GM23248 (cell line): Measurements from ENCODE around the gene SPPL3. TPM values are rescaled to one million over a fixed set of nuclear protein-coding genes. Genes with fewer than 3 reads are reported as not detected.

ENCODE experiments used
- DNase-seq: peaks from one replicate; pipeline ENCODE4 v3.0.0-alpha.2; 2015
- H2AFZ ChIP-seq: fragments of 200-600 bp; sonication (generic); 2 replicates; pipeline ENCODE4 v1.6.1; 2016; ENCODE audit warnings: antibody characterized with exemption
- H3F3A ChIP-seq: fragments of 200-600 bp; sonication (generic); 2 replicates; pipeline ENCODE4 v1.6.1; 2016; ENCODE audit warnings: mild to moderate bottlenecking, antibody characterized with exemption, mixed run types; ENCODE audit not compliant: insufficient read depth
- H3K27ac ChIP-seq: fragments of 200-600 bp; sonication (generic); 2 replicates; pipeline ENCODE4 v1.5.1; 2016; ENCODE audit warnings: mild to moderate bottlenecking
- H3K27me3 ChIP-seq: fragments of 200-600 bp; sonication (generic); replicated peaks from 2 replicates; pipeline ENCODE4 v1.6.1; 2016; ENCODE audit warnings: mild to moderate bottlenecking; ENCODE audit not compliant: insufficient read depth
- H3K36me3 ChIP-seq: fragments of 200-600 bp; sonication (generic); 2 replicates; pipeline ENCODE4 v1.6.1; 2016; ENCODE audit warnings: low read depth, mild to moderate bottlenecking
- H3K4me1 ChIP-seq: fragments of 200-600 bp; sonication (generic); 2 replicates; pipeline ENCODE4 v1.6.1; 2016; ENCODE audit warnings: mild to moderate bottlenecking; ENCODE audit not compliant: insufficient read depth
- H3K4me2 ChIP-seq: fragments of 200-600 bp; sonication (generic); one replicate; pipeline ENCODE4 v1.6.1; 2016; ENCODE audit warnings: mild to moderate bottlenecking; ENCODE audit not compliant: unreplicated experiment
- H3K4me3 ChIP-seq: fragments of 200-600 bp; sonication (generic); 2 replicates; pipeline ENCODE4 v1.5.1; 2016; ENCODE audit warnings: mild to moderate bottlenecking
- H3K79me2 ChIP-seq: fragments of 200-600 bp; sonication (generic); 2 replicates; pipeline ENCODE4 v1.6.1; 2016; ENCODE audit warnings: mild to moderate bottlenecking; ENCODE audit not compliant: insufficient read depth
- H3K9ac ChIP-seq: fragments of 200-600 bp; sonication (generic); 2 replicates; pipeline ENCODE4 v1.6.1; 2016; ENCODE audit warnings: mild to moderate bottlenecking
- H3K9me2 ChIP-seq: fragments of 200-600 bp; sonication (generic); 2 replicates; pipeline ENCODE4 v1.6.1; 2016; ENCODE audit warnings: mixed run types, mild to moderate bottlenecking, moderate library complexity; ENCODE audit not compliant: insufficient read depth
- H3K9me3 ChIP-seq: fragments of 200-600 bp; sonication (generic); one replicate; pipeline ENCODE4 v1.6.1; 2017; ENCODE audit warnings: low read depth
- H4K20me1 ChIP-seq: fragments of 200-600 bp; sonication (generic); 2 replicates; pipeline ENCODE4 v1.6.0; 2016; ENCODE audit not compliant: insufficient read depth
- EZH2 ChIP-seq: fragments of 200-600 bp; sonication (generic); IDR thresholded peaks from 2 replicates; pipeline ENCODE4 v1.6.1; 2018; ENCODE audit warnings: antibody characterized with exemption, mild to moderate bottlenecking; ENCODE audit not compliant: insufficient read depth, poor library complexity, severe bottlenecking
- EZH2phosphoT487 ChIP-seq: fragments of 200-600 bp; sonication (generic); IDR thresholded peaks from 2 replicates; pipeline ENCODE4 v1.6.1; 2018; ENCODE audit warnings: antibody characterized with exemption, moderate library complexity, mild to moderate bottlenecking, low read depth; ENCODE audit not compliant: insufficient read depth
- WGBS, 2 experiments: methylation state at CpG; one replicate each; pipeline ENCODE4 v1.1.6; 2015 to 2017; ENCODE audit warnings: low lambda C conversion rate in 2 of 2, low coverage in 1 of 2; ENCODE audit errors: missing lambda C conversion rate in 2 of 2; 5-methylcytosine and 5-hydroxymethylcytosine counted together
- in situ Hi-C: fragments of 300-500 bp; cut with MboI; formaldehyde crosslinking; loops from 2 replicates; pipeline ENCODE4 v1.15.0; 2020
- polyA plus RNA-seq: library from polyadenylated mRNA; unstranded; fragments of >200 nt; fragmentation: Nextera tagmentation; extraction: Ambion mirVana; gene quantifications from 2 replicates; pipeline ENCODE4 v1.2.1, GENCODE V29; 2016
- total RNA-seq: library from RNA; depleted of rRNA; stranded (reverse); fragments of >200 nt; shearing (Covaris generic); gene quantifications from 2 replicates; pipeline ENCODE4 v1.2.3, GENCODE V29; 2014

SPPL3 gene
- total and polyA plus RNA-seq, 2 experiments from 2014 or later, result 8.1 to 24.8 TPM

DNA sequence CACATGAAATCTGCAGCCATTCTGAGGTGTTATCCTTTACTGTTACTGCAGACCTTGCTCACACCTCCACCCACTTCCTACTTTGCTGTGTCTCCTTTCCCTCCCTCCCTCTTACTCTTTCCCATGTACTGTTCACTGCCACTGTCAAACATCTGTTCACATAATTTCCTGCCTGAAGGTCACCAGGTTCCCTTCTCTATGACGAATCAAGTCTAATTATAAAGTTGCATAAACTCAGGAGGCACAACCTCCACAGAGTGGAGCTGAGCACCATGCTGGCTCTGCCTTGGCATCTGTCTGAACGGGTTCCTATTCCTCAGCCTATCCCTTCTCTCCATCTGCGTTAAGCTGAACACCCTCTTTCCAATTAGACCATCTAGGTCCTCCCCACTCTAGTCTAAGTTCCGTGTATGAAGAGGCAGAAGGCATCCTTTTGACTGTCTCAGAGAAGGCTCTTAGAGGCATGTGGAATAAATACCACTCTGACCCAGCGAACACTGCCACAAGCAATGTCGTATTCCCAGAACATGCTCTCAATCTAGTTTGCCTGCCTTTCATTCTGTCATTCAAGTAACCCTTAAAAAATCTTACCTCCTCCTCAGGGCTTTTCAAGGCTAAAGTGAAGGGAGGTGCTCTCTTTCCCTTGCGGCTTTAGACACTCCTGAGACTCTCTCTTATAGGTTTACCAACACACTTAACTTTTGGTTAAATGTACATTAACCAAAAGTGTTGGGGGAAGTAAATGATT lies 129.8 kb downstream of the SPPL3 start:
- no peaks in the 10 kb centered on the region for H3K27me3 ChIP-seq
- no peaks in the 10 kb centered on the region for H3K79me2 ChIP-seq
- H3K4me1 ChIP-seq, result no peaks in the 10 kb centered on the region
- H3K4me2 ChIP-seq, result no peak overlapping the region
- no peaks in the 10 kb centered on the region for H3K9me3 ChIP-seq
- peaks cover 4% of the 10 kb centered on the region; the same call in 1 of the 2 replicates for H4K20me1 ChIP-seq
- 83 to 85% methylated on average over 7 of the region's 7 CpGs for WGBS, 2 experiments
- no peak overlapping the region for H3K9ac ChIP-seq
- DNase-seq, result no peak
- no peaks in the 10 kb centered on the region; the same call in 1 of the 2 replicates for H3K36me3 ChIP-seq
- no peak overlapping the region for H3K27ac ChIP-seq
- H2AFZ ChIP-seq, result no peak overlapping the region
- no peaks in the 10 kb centered on the region for H3F3A ChIP-seq
- TF ChIP-seq EZH2phosphoT487 (no peak), EZH2 (no peak)
- in situ Hi-C loops, result no loop called here
- no peak overlapping the region for H3K4me3 ChIP-seq
- H3K9me2 ChIP-seq, result no peaks in the 10 kb centered on the region

DNA sequence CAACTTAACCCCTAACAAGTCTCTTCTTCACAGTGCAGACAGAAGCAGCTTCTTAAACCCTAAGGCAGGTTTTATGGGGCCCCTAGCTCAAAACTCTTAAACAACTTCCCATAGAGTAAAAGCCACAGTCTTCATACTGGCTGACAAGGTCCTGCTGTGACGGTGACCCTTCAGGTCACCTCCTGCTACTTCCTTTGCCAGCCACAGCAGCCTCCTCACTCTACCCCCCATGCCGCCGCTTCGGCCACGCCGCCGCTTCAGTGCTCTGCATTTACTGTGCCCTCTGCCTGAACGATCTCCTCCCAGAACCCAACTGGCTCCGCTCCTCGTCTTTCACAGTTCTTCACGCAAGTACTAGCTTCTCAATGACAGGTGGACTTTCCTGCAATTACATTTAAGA lies 133.1 kb downstream of the SPPL3 start:
- in situ Hi-C loops, result no loop called here
- Histone ChIP-seq H3K36me3 (peaks cover 13% of the 10 kb centered on the region; the same call in 1 of the 2 replicates), H3K4me2 (no peak overlapping the region), H3K79me2 (no peaks in the 10 kb centered on the region), H3K4me3 (no peak overlapping the region), H3K9me3 (no peaks in the 10 kb centered on the region), H4K20me1 (peaks cover 4% of the 10 kb centered on the region; the same call in 1 of the 2 replicates), H3K4me1 (no peaks in the 10 kb centered on the region), H3K27ac (no peak overlapping the region), H2AFZ (no peak overlapping the region), H3F3A (no peaks in the 10 kb centered on the region), H3K9ac (no peak overlapping the region), H3K27me3 (no peaks in the 10 kb centered on the region), H3K9me2 (no peaks in the 10 kb centered on the region)
- WGBS, 2 experiments, result 93 to 94% methylated on average over 11 of the region's 11 CpGs
- no peak for DNase-seq
- TF ChIP-seq EZH2 (no peak), EZH2phosphoT487 (no peak)

DNA sequence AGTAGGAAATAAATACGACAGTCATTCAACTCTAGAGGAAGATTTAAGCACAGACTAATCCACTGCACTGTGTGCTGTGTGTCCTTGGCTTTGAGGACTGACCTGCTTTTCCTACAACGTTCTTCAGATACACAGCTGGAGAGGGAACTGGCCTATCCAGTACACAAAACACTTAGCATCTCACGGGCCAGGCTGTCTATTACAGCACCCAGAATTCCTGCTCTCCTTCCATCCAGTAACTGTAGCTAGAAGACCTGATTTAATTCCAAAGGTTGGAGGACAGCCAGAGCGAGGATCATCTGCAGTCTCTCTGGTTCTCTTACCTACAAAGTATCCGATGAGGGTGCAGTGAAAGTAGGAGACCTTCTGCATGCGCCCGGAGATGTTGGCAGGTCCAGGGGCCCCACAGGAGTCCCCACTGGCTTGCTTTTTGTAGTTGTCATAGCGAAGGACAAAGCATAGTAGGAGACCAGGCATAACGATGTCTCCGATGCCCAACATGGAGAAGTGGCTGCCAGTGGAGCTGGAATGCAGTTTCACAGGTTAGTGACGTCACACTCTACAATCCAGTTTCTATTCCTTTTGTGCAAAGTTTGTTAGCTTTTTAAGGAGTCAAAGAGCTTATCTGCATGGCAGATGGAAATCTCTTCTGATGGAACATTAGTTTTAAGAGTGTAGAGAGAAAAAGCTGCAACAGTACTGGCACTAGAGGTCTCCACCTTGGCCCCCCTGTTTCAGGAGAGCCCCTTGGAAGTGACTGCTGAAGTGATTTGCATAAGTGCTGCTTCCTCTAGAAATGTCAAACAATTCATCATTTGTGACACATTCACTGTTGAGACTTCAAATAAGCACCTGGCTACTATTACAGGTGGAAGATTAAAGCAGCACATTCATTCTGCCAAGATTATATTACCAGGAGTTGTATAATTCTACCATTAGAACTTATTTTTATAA lies 136.8 kb downstream of the SPPL3 start:
- peaks cover 13% of the 10 kb centered on the region; the same call in 1 of the 2 replicates for H3K36me3 ChIP-seq
- no peak for DNase-seq
- TF ChIP-seq EZH2phosphoT487 (no peak), EZH2 (no peak)
- no peak overlapping the region for H3K4me2 ChIP-seq
- H3K4me1 ChIP-seq, result no peaks in the 10 kb centered on the region
- H3K27me3 ChIP-seq, result no peaks in the 10 kb centered on the region
- H3F3A ChIP-seq, result no peaks in the 10 kb centered on the region
- no peaks in the 10 kb centered on the region for H3K9me3 ChIP-seq
- H3K9me2 ChIP-seq, result no peaks in the 10 kb centered on the region
- H3K9ac ChIP-seq, result no peak overlapping the region
- H3K79me2 ChIP-seq, result no peaks in the 10 kb centered on the region
- in situ Hi-C loops, result no loop called here
- no peak overlapping the region for H3K4me3 ChIP-seq
- WGBS, 2 experiments, result 97% methylated on average over 11 of the region's 11 CpGs
- no peak overlapping the region for H2AFZ ChIP-seq
- H3K27ac ChIP-seq, result no peak overlapping the region
- H4K20me1 ChIP-seq, result no peaks in the 10 kb centered on the region

GRCh38 chr12:120766566-120766965 lies 137.6 kb downstream of the SPPL3 start:
- Histone ChIP-seq H3K27me3 (no peaks in the 10 kb centered on the region), H3K79me2 (no peaks in the 10 kb centered on the region), H3K9me2 (no peaks in the 10 kb centered on the region), H3K9ac (no peak overlapping the region), H3F3A (no peaks in the 10 kb centered on the region), H3K9me3 (no peaks in the 10 kb centered on the region), H2AFZ (no peak overlapping the region), H3K36me3 (peaks cover 15% of the 10 kb centered on the region; the same call in 1 of the 2 replicates), H3K4me3 (no peak overlapping the region), H4K20me1 (no peaks in the 10 kb centered on the region), H3K4me2 (no peak overlapping the region), H3K27ac (no peak overlapping the region), H3K4me1 (no peaks in the 10 kb centered on the region)
- DNase-seq, result no peak
- TF ChIP-seq EZH2phosphoT487 (no peak), EZH2 (no peak)
- 89 to 93% methylated on average over 5 of the region's 5 CpGs for WGBS, 2 experiments
- in situ Hi-C loops, result no loop called here
